ENCODE measurements around the gene RFTN2. TPM values are rescaled to one million over a fixed set of nuclear protein-coding genes. Genes with fewer than 3 reads are reported as not detected.
"Not testable (repeated sequence)": the region's sequence is repeated elsewhere in the genome, so short reads cannot be mapped to it uniquely, and the experiment has no call there.

RFTN2 gene
- total RNA-seq, 2 donors from 2014 or later: not detected

GRCh38 chr2:197575987-197576386, 99.4 kb downstream of the RFTN2 start:
- H3K27ac Mint-ChIP-seq: no peak overlapping the region
- H3K4me1 Mint-ChIP-seq (ENCODE audit: low read depth in 2 of 2): no peaks in the 10 kb centered on the region
- peaks cover 17% of the 10 kb centered on the region for H3K36me3 Mint-ChIP-seq
- ATAC-seq (no peak), DNase-seq (ENCODE audit: low spot score) (no peak)
- no peaks in the 10 kb centered on the region for H3K27me3 Mint-ChIP-seq
- no peak overlapping the region for H3K4me3 Mint-ChIP-seq
- no peaks in the 10 kb centered on the region for H3K9me3 Mint-ChIP-seq

- H3K4me1 Mint-ChIP-seq (ENCODE audit: low read depth in 2 of 2): no peaks in the 10 kb centered on the region
Observed at GRCh38 chr2:197573608-197574007, 101.8 kb downstream of the RFTN2 start.

GRCh38 chr2:197571627-197572271, 103.6 kb downstream of the RFTN2 start:
- Mint-ChIP-seq H3K4me3 (no peak overlapping the region), H3K27ac (no peak overlapping the region), H3K9me3 (no peaks in the 10 kb centered on the region), H3K36me3 (peaks cover 17% of the 10 kb centered on the region), H3K27me3 (no peaks in the 10 kb centered on the region), H3K4me1 (ENCODE audit: low read depth in 2 of 2) (no peaks in the 10 kb centered on the region)
- ATAC-seq (no peak), DNase-seq (ENCODE audit: low spot score) (no peak)

More at GRCh38 chr2:197573608-197574007, 101.8 kb downstream of the RFTN2 start:
- Mint-ChIP-seq H3K9me3 (no peaks in the 10 kb centered on the region), H3K36me3 (peaks cover 17% of the 10 kb centered on the region), H3K27me3 (no peaks in the 10 kb centered on the region), H3K4me3 (no peak overlapping the region), H3K27ac (no peak overlapping the region)
- DNase-seq (ENCODE audit: low spot score): no peak
- ATAC-seq: no peak

GRCh38 chr2:197560146-197560665, 115.2 kb downstream of the RFTN2 start:
- no peak overlapping the region for H3K27ac Mint-ChIP-seq
- no peak overlapping the region for H3K4me3 Mint-ChIP-seq
- H3K36me3 Mint-ChIP-seq: peaks cover 24% of the 10 kb centered on the region
- H3K9me3 Mint-ChIP-seq: no peaks in the 10 kb centered on the region
- H3K4me1 Mint-ChIP-seq (ENCODE audit: low read depth in 2 of 2): peaks cover 6 to 21% of the 10 kb centered on the region in 2 donors
- H3K27me3 Mint-ChIP-seq: no peaks in the 10 kb centered on the region
- ATAC-seq (no peak), DNase-seq (ENCODE audit: low spot score) (no peak)

- Mint-ChIP-seq H3K36me3 (peaks cover 24% of the 10 kb centered on the region), H3K4me1 (ENCODE audit: low read depth in 2 of 2) (peaks cover 6 to 21% of the 10 kb centered on the region in 2 donors), H3K9me3 (no peaks in the 10 kb centered on the region), H3K4me3 (no peak overlapping the region), H3K27ac (no peak overlapping the region), H3K27me3 (no peaks in the 10 kb centered on the region)
- no peak for DNase-seq (ENCODE audit: low spot score)
- no peak for ATAC-seq
Observed at GRCh38 chr2:197559681-197560080, 115.7 kb downstream of the RFTN2 start.

- Mint-ChIP-seq H3K36me3 (peaks cover 11% of the 10 kb centered on the region), H3K27ac (no peak overlapping the region), H3K9me3 (no peaks in the 10 kb centered on the region), H3K27me3 (no peaks in the 10 kb centered on the region), H3K4me1 (ENCODE audit: low read depth in 2 of 2) (peaks cover 6 to 13% of the 10 kb centered on the region in 2 donors), H3K4me3 (no peak overlapping the region)
- ATAC-seq (no peak), DNase-seq (ENCODE audit: low spot score) (no peak)
Observed at GRCh38 chr2:197558393-197558792, 117.0 kb downstream of the RFTN2 start.

GRCh38 chr2:197556456-197556855, 118.9 kb downstream of the RFTN2 start:
- peaks cover 7% of the 10 kb centered on the region for H3K36me3 Mint-ChIP-seq
- H3K9me3 Mint-ChIP-seq: no peaks in the 10 kb centered on the region
- ATAC-seq: no peak
- H3K27me3 Mint-ChIP-seq: no peaks in the 10 kb centered on the region
- no peak for DNase-seq (ENCODE audit: low spot score)
- no peak overlapping the region for H3K4me3 Mint-ChIP-seq
- H3K27ac Mint-ChIP-seq: peak overlapping the region in 1 of 2 donors; percentile 47
- H3K4me1 Mint-ChIP-seq (ENCODE audit: low read depth in 2 of 2): peaks cover 0 to 7% of the 10 kb centered on the region in 2 donors

- Mint-ChIP-seq H3K27ac (no peak overlapping the region), H3K27me3 (no peaks in the 10 kb centered on the region), H3K9me3 (no peaks in the 10 kb centered on the region), H3K4me3 (no peak overlapping the region), H3K36me3 (peaks cover 9% of the 10 kb centered on the region), H3K4me1 (ENCODE audit: low read depth in 2 of 2) (peaks cover 0 to 7% of the 10 kb centered on the region in 2 donors)
- ATAC-seq: no peak
- no peak for DNase-seq (ENCODE audit: low spot score)
Observed at GRCh38 chr2:197555467-197555866, 119.9 kb downstream of the RFTN2 start.

GRCh38 chr2:197551260-197551659, 124.1 kb downstream of the RFTN2 start:
- not testable (repeated sequence) for H3K4me3 Mint-ChIP-seq; DNase-seq (ENCODE audit: low spot score); H3K36me3 Mint-ChIP-seq; H3K27me3 Mint-ChIP-seq; H3K9me3 Mint-ChIP-seq; H3K4me1 Mint-ChIP-seq (ENCODE audit: low read depth in 2 of 2); H3K27ac Mint-ChIP-seq; ATAC-seq

GRCh38 chr2:197548582-197548981, 126.8 kb downstream of the RFTN2 start:
- Mint-ChIP-seq H3K36me3 (peaks cover 5% of the 10 kb centered on the region), H3K4me3 (no peak overlapping the region), H3K27me3 (no peaks in the 10 kb centered on the region), H3K9me3 (no peaks in the 10 kb centered on the region), H3K4me1 (ENCODE audit: low read depth in 2 of 2) (peaks cover 0 to 4% of the 10 kb centered on the region in 2 donors), H3K27ac (no peak overlapping the region)
- ATAC-seq (no peak), DNase-seq (ENCODE audit: low spot score) (no peak)

- Mint-ChIP-seq H3K36me3 (peaks cover 5% of the 10 kb centered on the region), H3K27ac (no peak overlapping the region), H3K4me3 (no peak overlapping the region), H3K4me1 (ENCODE audit: low read depth in 2 of 2) (peaks cover 0 to 8% of the 10 kb centered on the region in 2 donors), H3K27me3 (no peaks in the 10 kb centered on the region), H3K9me3 (no peaks in the 10 kb centered on the region)
- ATAC-seq: no peak
- no peak for DNase-seq (ENCODE audit: low spot score)
Observed at GRCh38 chr2:197547163-197547900, 128.1 kb downstream of the RFTN2 start.

GRCh38 chr2:197543206-197543605, 132.2 kb downstream of the RFTN2 start:
- Mint-ChIP-seq H3K27me3 (no peaks in the 10 kb centered on the region), H3K36me3 (peaks cover 5% of the 10 kb centered on the region), H3K27ac (no peak overlapping the region), H3K4me3 (no peak overlapping the region), H3K9me3 (no peaks in the 10 kb centered on the region), H3K4me1 (ENCODE audit: low read depth in 2 of 2) (peaks cover 4 to 22% of the 10 kb centered on the region in 2 donors)
- ATAC-seq (no peak), DNase-seq (ENCODE audit: low spot score) (no peak)

GRCh38 chr2:197539734-197540133, 135.7 kb downstream of the RFTN2 start:
- H3K27ac Mint-ChIP-seq: peak overlapping the region in 1 of 2 donors; percentile 40
- peaks cover 7 to 29% of the 10 kb centered on the region in 2 donors for H3K4me1 Mint-ChIP-seq (ENCODE audit: low read depth in 2 of 2)
- DNase-seq (ENCODE audit: low spot score) (no peak), ATAC-seq (no peak)
- H3K27me3 Mint-ChIP-seq: no peaks in the 10 kb centered on the region
- H3K4me3 Mint-ChIP-seq: no peak overlapping the region
- peaks cover 16% of the 10 kb centered on the region for H3K36me3 Mint-ChIP-seq
- H3K9me3 Mint-ChIP-seq: no peaks in the 10 kb centered on the region

GRCh38 chr2:197538412-197538811, 137.0 kb downstream of the RFTN2 start:
- H3K9me3 Mint-ChIP-seq: no peaks in the 10 kb centered on the region
- ATAC-seq: no peak
- peak overlapping the region in 1 of 2 donors; percentile 40 for H3K27ac Mint-ChIP-seq
- H3K4me3 Mint-ChIP-seq: no peak overlapping the region
- H3K36me3 Mint-ChIP-seq: peaks cover 20% of the 10 kb centered on the region
- H3K4me1 Mint-ChIP-seq (ENCODE audit: low read depth in 2 of 2): peaks cover 10 to 35% of the 10 kb centered on the region in 2 donors
- no peaks in the 10 kb centered on the region for H3K27me3 Mint-ChIP-seq
- no peak for DNase-seq (ENCODE audit: low spot score)
